Measurements from ENCODE around the gene KLHL12. TPM values are rescaled to one million over a fixed set of nuclear protein-coding genes. Genes with fewer than 3 reads are reported as not detected.

KLHL12 gene
- total RNA-seq, 2 experiments from 2014 or later: 33.9 to 46.2 TPM

DNA sequence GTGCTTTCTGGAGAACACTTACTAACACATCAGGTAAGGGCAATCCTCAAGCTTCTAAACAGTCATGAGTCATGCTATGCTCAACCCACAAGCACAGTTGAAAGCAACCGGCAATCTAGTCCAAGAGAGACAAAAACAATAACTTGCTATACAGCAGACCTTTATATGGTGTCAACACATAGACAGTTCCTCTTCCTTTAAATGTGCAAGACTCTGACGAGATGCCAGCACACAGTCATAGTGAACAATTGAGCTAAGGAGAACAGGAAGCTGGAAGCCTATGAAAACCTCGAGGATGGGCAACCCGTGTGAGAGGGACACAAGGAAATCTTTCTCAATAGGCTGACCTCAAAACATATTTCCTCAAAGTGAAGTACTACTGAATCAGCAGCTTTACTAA lies 25.8 kb upstream of the KLHL12 start:
- Histone ChIP-seq H3K27ac (ENCODE audit: low read depth, low read length, poor library complexity, severe bottlenecking) (no peak overlapping the region), H4K20me1 (ENCODE audit: insufficient read depth, low read length) (peaks cover 12% of the 10 kb centered on the region), H3K36me3 (ENCODE audit: insufficient read depth, low read length) (peaks cover 60% of the 10 kb centered on the region), H3K4me3 (ENCODE audit: low read depth, low read length, poor library complexity, severe bottlenecking) (no peak overlapping the region), H3K9me3 (ENCODE audit: low read length) (no peaks in the 10 kb centered on the region), H3K4me2 (ENCODE audit: low read length) (no peak overlapping the region), H3K4me1 (ENCODE audit: insufficient read depth, low read length, poor library complexity, severe bottlenecking) (peaks cover 9% of the 10 kb centered on the region), H3K9me2 (ENCODE audit: insufficient read depth, low read length) (no peaks in the 10 kb centered on the region), H3K79me2 (ENCODE audit: insufficient read depth, low read depth, low read length) (peaks cover 53% of the 10 kb centered on the region), H2AFZ (ENCODE audit: low read length) (no peak overlapping the region)
- BruUV-seq (replicated peaks): no TSS peak
- DNase-seq (ENCODE audit: low spot score): no peak
- CTCF ChIA-PET (ENCODE audit: unreplicated experiment): no interaction called here
- intact Hi-C loops (cut with micrococcal nuclease; ENCODE audit: unreplicated experiment): no loop called here
- TF ChIP-seq, protein P1, sequence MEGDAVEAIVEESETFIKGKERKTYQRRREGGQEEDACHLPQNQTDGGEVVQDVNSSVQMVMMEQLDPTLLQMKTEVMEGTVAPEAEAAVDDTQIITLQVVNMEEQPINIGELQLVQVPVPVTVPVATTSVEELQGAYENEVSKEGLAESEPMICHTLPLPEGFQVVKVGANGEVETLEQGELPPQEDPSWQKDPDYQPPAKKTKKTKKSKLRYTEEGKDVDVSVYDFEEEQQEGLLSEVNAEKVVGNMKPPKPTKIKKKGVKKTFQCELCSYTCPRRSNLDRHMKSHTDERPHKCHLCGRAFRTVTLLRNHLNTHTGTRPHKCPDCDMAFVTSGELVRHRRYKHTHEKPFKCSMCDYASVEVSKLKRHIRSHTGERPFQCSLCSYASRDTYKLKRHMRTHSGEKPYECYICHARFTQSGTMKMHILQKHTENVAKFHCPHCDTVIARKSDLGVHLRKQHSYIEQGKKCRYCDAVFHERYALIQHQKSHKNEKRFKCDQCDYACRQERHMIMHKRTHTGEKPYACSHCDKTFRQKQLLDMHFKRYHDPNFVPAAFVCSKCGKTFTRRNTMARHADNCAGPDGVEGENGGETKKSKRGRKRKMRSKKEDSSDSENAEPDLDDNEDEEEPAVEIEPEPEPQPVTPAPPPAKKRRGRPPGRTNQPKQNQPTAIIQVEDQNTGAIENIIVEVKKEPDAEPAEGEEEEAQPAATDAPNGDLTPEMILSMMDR (conservative IDR thresholded peaks at IDR 0.05; ENCODE audit: low read length): no peak
- no peak for TF ChIP-seq EZH2phosphoT487 (IDR thresholded peaks at IDR 0.05; ENCODE audit: borderline replicate concordance, low read depth, low read length)
- POLR2A ChIA-PET: interaction anchor here (0.6 to 1.6 kb wide), 2 partner anchors 8 to 16 kb away, joined by 4 to 7 read pairs; no protein-coding TSS in a partner anchor

DNA sequence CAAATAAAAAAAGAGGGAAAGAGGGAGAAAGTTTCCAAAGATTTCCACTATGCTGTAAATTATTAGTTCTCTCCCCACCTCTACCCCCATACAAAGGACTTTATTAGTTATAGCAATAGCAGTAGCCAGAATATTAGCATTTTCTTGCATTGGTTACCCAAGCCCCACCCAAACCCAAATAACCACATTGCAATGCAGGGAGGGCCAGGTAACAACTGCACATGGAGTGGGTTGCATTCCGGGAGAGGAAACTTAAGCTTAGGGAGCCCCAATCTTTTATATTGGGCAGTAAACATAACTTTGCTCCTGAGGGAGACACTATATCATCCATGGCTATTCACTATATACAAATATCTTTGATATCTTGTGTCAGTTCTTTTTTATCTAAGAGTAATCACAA lies 25.1 kb upstream of the KLHL12 start:
- BruUV-seq (replicated peaks): no TSS peak
- peaks cover 64% of the 10 kb centered on the region for H3K36me3 ChIP-seq (ENCODE audit: insufficient read depth, low read length)
- intact Hi-C loops (cut with micrococcal nuclease; ENCODE audit: unreplicated experiment): no loop called here
- ChIA-PET CTCF (ENCODE audit: unreplicated experiment) (no interaction called here), POLR2A (interaction anchor here (1.3 kb wide), 1 partner anchor 9 kb away, joined by 4 read pairs; no protein-coding TSS in a partner anchor)
- TF ChIP-seq, protein P1 (conservative IDR thresholded peaks at IDR 0.05; ENCODE audit: low read length): no peak
- no peak for TF ChIP-seq EZH2phosphoT487 (IDR thresholded peaks at IDR 0.05; ENCODE audit: borderline replicate concordance, low read depth, low read length)
- peaks cover 46% of the 10 kb centered on the region for H3K79me2 ChIP-seq (ENCODE audit: insufficient read depth, low read depth, low read length)
- peaks cover 6% of the 10 kb centered on the region for H4K20me1 ChIP-seq (ENCODE audit: insufficient read depth, low read length)
- DNase-seq (ENCODE audit: low spot score): no peak
- no peak overlapping the region for H3K4me3 ChIP-seq (ENCODE audit: low read depth, low read length, poor library complexity, severe bottlenecking)
- H3K27ac ChIP-seq (ENCODE audit: low read depth, low read length, poor library complexity, severe bottlenecking): no peak overlapping the region
- no peak overlapping the region for H3K4me2 ChIP-seq (ENCODE audit: low read length)
- H2AFZ ChIP-seq (ENCODE audit: low read length): no peak overlapping the region
- H3K9me3 ChIP-seq (ENCODE audit: low read length): no peaks in the 10 kb centered on the region
- no peaks in the 10 kb centered on the region for H3K9me2 ChIP-seq (ENCODE audit: insufficient read depth, low read length)
- peaks cover 6% of the 10 kb centered on the region for H3K4me1 ChIP-seq (ENCODE audit: insufficient read depth, low read length, poor library complexity, severe bottlenecking)

DNA sequence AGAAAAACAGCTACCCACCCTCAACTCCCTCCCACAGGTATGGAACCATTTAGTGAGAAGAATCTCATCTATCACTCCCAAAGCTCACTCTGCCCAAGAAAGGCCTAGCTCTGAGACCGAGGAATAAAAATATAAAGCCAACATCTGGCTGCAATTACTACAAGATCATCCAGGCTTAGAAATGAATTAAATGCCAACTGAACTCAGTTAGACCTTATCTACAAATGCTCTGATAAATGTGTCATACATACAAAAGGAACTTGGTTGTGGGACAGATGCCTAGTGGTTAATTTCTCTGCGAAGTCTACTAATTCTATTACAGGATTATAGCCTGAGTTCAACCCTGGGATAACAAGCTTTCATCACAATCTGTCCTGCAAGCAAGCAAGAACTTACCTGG lies 24.4 kb upstream of the KLHL12 start:
- H4K20me1 ChIP-seq (ENCODE audit: insufficient read depth, low read length): no peaks in the 10 kb centered on the region; the same call in 1 of the 2 replicates
- BruUV-seq (replicated peaks): no TSS peak
- H3K27ac ChIP-seq (ENCODE audit: low read depth, low read length, poor library complexity, severe bottlenecking): no peak overlapping the region
- no peak overlapping the region for H3K4me3 ChIP-seq (ENCODE audit: low read depth, low read length, poor library complexity, severe bottlenecking)
- TF ChIP-seq EZH2phosphoT487 (IDR thresholded peaks at IDR 0.05; ENCODE audit: borderline replicate concordance, low read depth, low read length): no peak
- TF ChIP-seq, protein P1 (conservative IDR thresholded peaks at IDR 0.05; ENCODE audit: low read length): no peak
- H2AFZ ChIP-seq (ENCODE audit: low read length): no peak overlapping the region
- intact Hi-C loops (cut with micrococcal nuclease; ENCODE audit: unreplicated experiment): no loop called here
- ChIA-PET CTCF (ENCODE audit: unreplicated experiment) (no interaction called here), POLR2A (interaction anchor here (1.3 kb wide), 1 partner anchor 8 kb away, joined by 4 read pairs; no protein-coding TSS in a partner anchor)
- H3K79me2 ChIP-seq (ENCODE audit: insufficient read depth, low read depth, low read length): peaks cover 40% of the 10 kb centered on the region
- no peaks in the 10 kb centered on the region for H3K9me2 ChIP-seq (ENCODE audit: insufficient read depth, low read length)
- no peak for DNase-seq (ENCODE audit: low spot score)
- H3K4me2 ChIP-seq (ENCODE audit: low read length): no peak overlapping the region
- H3K36me3 ChIP-seq (ENCODE audit: insufficient read depth, low read length): peaks cover 66% of the 10 kb centered on the region
- no peaks in the 10 kb centered on the region for H3K4me1 ChIP-seq (ENCODE audit: insufficient read depth, low read length, poor library complexity, severe bottlenecking)
- no peaks in the 10 kb centered on the region for H3K9me3 ChIP-seq (ENCODE audit: low read length)
